Aorta (tissue), 5 donors: ENCODE data around the gene IQGAP2. TPM values are rescaled to one million over a fixed set of nuclear protein-coding genes. Genes with fewer than 3 reads are reported as not detected.
"Not testable (repeated sequence)": the region's sequence is repeated elsewhere in the genome, so short reads cannot be mapped to it uniquely, and the experiment has no call there.

ENCODE experiments used
- ATAC-seq: fragments of 200-7000 bp; cut with Tn5 transposase; one replicate; pipeline ENCODE4 v1.9.1; 2022; ENCODE audit warnings: moderate library complexity; ENCODE audit not compliant: low FRiP score
- DNase-seq, 2 donors: peaks; one replicate each; pipeline ENCODE4 v3.0.0-alpha.2; 2020
- H3K27ac ChIP-seq, 2 donors: one replicate each; pipeline ENCODE4 v1.5.1; 2013; ENCODE audit warnings: low read length in 2 of 2, mild to moderate bottlenecking in 2 of 2, moderate library complexity in 2 of 2, control low read depth in 1 of 2, inconsistent platforms in 1 of 2, low read depth in 1 of 2
- H3K27me3 ChIP-seq, 2 donors: one replicate each; pipeline ENCODE4 v1.6.1; 2013; ENCODE audit warnings: control low read depth in 1 of 2, low read length in 1 of 2, mild to moderate bottlenecking in 1 of 2, moderate library complexity in 1 of 2; ENCODE audit not compliant: insufficient read depth in 2 of 2, control insufficient read depth in 1 of 2
- H3K36me3 ChIP-seq, 2 donors: one replicate each; pipeline ENCODE4 v1.6.1; 2013; ENCODE audit warnings: control low read depth in 1 of 2, low read length in 1 of 2, mild to moderate bottlenecking in 1 of 2; ENCODE audit not compliant: insufficient read depth in 2 of 2, control insufficient read depth in 1 of 2
- H3K4me1 ChIP-seq, 2 donors: one replicate each; pipeline ENCODE4 v1.6.1; 2013; ENCODE audit warnings: low read length in 2 of 2, control low read depth in 1 of 2, mild to moderate bottlenecking in 1 of 2, moderate library complexity in 1 of 2; ENCODE audit not compliant: insufficient read depth in 2 of 2, control insufficient read depth in 1 of 2
- H3K4me3 ChIP-seq, 2 donors: one replicate each; pipeline ENCODE4 v1.5.1; 2013; ENCODE audit warnings: low read length in 2 of 2, control low read depth in 1 of 2, mild to moderate bottlenecking in 1 of 2
- H3K9me3 ChIP-seq: one replicate; pipeline ENCODE4 v1.6.1; 2013; ENCODE audit warnings: mild to moderate bottlenecking, low read length; ENCODE audit not compliant: control insufficient read depth
- whole genome bisulfite sequencing, 2 donors: extraction: QIAGEN DNeasy Blood & Tissue Kit; methylation state at CpG; one replicate each; pipeline ENCODE4 v1.1.7; 2013; 5-methylcytosine and 5-hydroxymethylcytosine counted together
- intact Hi-C, 2 donors: fragments of 100-400 bp; cut with DNase I; formaldehyde crosslinking; loops; one replicate each; pipeline versions ENCODE4 v1.14.2 to v1.15.0; 2022
- polyA plus RNA-seq, 2 donors: library from polyadenylated mRNA; stranded (reverse); fragments of 200-250 nt; gene quantifications; one replicate each; pipeline ENCODE4 v1.2.3, GENCODE V29; 2013
- total RNA-seq, 2 donors: library from RNA; stranded (reverse); fragmentation: NEBNext Ultra II Directional; extraction: Animal tissue kit (Norgen Biotek cat#: 25700); gene quantifications; one replicate each; pipeline ENCODE4 v1.2.1, GENCODE V29; 2021
- donor health status: healthy with polysubstance abuse.
- donor health status: Bipolar disorder and iron deficiency.
- donor health status: DM: no; HTN: no; CAD: no.
- donor health status: DM: no; HTN: no; CAD: no.
- donor health status: DM: yes; HTN: yes; CAD: no.

IQGAP2 gene
- total and polyA plus RNA-seq, 4 donors, result 2.6 to 40.2 (median 20.4) TPM

DNA sequence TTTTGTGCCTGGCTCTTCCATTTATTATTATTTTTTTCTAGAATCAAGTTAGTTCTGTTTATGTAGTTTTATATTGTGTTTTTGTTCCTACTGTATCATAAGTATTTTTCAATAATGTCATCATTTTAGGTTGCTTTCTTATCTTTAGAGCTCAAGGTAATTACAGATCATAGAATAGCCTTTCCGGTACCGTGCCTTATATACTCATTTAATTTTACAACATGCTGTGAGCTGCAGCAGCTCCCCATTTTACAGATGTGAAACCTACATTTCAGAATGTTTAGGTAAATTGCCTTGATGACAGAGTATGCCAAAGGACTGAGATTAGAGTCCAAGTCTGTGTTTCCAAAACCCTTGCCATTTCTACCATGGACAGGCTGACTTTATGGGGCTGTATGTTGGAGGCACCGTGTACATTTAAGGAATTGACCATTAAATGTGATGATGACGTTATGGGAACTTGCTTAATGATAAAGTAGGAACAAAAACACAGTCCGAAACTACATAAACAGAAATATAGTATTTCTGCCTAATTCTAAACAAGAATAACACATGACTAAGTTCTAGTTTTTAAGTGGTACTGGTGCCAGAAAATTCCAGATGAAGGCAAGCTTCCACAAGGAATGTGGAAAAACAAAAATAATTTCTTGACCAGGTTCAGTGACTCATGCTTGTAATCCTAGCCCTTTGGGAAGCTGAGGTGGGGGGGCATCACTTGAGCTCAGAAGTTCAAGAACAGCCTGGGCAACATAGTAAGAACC lies 97.7 kb downstream of the IQGAP2 start:
- H3K36me3 ChIP-seq, result no peaks in the 10 kb centered on the region
- DNase-seq (no peak), ATAC-seq (no peak)
- WGBS, 2 donors, result 24 to 32% methylated on average over 5 of the region's 5 CpGs
- H3K27ac ChIP-seq, result no peak overlapping the region
- H3K27me3 ChIP-seq, result peaks cover 0 to 2% of the 10 kb centered on the region in 2 donors
- H3K4me1 ChIP-seq, result no peaks in the 10 kb centered on the region
- H3K4me3 ChIP-seq, result no peak overlapping the region
- intact Hi-C loops, result no loop called here
- no peaks in the 10 kb centered on the region for H3K9me3 ChIP-seq

DNA sequence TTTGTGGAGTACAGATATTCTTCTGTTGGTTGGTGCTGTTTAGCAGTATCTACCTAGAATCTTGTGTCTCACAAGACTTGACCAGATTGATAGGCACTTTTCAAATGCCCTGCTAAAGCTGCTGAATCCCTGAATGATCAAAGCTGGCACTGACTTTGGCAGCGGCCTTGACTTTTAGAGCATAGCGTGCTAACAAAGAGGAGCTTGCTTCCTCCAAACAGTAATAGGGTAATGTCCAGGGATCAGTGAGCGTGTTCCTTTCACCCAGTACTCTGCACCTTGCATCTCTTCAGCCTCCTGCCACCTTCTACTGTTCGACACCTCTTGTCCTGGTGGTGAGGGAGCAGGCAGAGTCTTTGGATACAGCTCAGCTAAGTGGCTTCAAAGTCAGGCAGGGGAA lies 100.8 kb downstream of the IQGAP2 start:
- H3K9me3 ChIP-seq, result no peaks in the 10 kb centered on the region
- no peak overlapping the region for H3K27ac ChIP-seq
- no peaks in the 10 kb centered on the region for H3K36me3 ChIP-seq
- no peak for ATAC-seq
- no peaks in the 10 kb centered on the region for H3K4me1 ChIP-seq
- 95 to 96% methylated on average over 4 of the region's 4 CpGs for WGBS, 2 donors
- intact Hi-C loops, result no loop called here
- DNase-seq, result no peak
- H3K27me3 ChIP-seq, result no peaks in the 10 kb centered on the region
- H3K4me3 ChIP-seq, result no peak overlapping the region

DNA sequence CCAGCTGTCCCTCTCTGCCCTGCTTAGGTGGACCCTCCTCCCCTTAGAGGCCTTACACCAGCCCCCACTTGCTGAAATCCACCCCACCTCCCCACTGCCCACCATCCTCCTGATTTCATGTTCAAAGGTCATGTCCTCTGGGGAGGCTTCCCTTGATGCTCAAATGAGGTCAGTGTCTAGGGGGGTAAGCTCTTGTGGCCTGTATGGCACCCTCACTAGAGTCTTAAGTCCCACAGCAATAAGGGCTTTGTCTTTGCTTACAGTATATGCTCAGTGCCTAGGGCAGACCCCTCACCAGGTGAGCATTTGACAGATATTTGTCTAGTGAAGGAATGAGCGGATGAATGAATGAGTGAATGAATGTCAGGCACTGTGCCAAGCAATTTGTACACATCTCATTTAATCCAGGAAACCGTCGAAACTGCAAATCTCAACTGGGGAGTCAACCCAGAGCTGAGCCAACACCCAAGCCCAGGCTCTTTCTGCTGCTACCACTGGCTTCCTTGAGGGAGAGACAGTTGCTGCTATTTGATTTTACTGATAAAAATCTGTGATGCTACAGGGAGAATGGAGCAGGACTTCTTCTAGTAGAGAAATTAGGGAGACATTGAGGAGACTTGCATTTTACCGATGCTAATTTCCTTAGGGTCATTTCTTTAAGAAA lies 101.9 kb downstream of the IQGAP2 start:
- ATAC-seq, result no peak
- intact Hi-C loops, result no loop called here
- DNase-seq, result no peak
- no peaks in the 10 kb centered on the region for H3K9me3 ChIP-seq
- 92 to 94% methylated on average over 4 of the region's 4 CpGs for WGBS, 2 donors
- no peak overlapping the region for H3K27ac ChIP-seq
- H3K27me3 ChIP-seq, result no peaks in the 10 kb centered on the region
- H3K4me1 ChIP-seq, result no peaks in the 10 kb centered on the region
- no peak overlapping the region for H3K4me3 ChIP-seq
- H3K36me3 ChIP-seq, result no peaks in the 10 kb centered on the region

DNA sequence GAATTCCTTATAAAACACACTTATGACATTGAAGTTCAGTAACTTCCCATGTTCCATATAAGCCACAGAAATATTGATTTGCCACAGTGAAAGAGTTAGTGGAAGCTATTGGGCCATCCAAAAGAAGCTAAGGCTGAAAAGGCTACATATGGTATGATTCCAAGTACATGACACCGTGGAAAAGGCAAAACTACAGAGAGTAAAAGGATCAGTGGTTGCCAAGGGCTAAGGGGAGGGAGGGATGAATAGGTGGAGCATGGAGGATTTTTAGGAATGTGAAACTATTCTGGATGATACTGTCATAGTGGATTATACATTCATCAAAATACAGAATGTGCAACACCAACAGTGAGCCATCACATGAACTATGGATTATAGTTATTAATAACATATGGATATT lies 110.4 kb downstream of the IQGAP2 start:
- Histone ChIP-seq H3K4me1 (no peaks in the 10 kb centered on the region), H3K36me3 (no peaks in the 10 kb centered on the region), H3K9me3 (no peaks in the 10 kb centered on the region), H3K27ac (no peak overlapping the region), H3K27me3 (peaks cover 0 to 1% of the 10 kb centered on the region in 2 donors), H3K4me3 (no peak overlapping the region)
- 8 to 10% methylated on average over 1 of the region's 1 CpG for WGBS, 2 donors
- intact Hi-C loops, result no loop called here
- no peak for ATAC-seq
- no peak for DNase-seq

DNA sequence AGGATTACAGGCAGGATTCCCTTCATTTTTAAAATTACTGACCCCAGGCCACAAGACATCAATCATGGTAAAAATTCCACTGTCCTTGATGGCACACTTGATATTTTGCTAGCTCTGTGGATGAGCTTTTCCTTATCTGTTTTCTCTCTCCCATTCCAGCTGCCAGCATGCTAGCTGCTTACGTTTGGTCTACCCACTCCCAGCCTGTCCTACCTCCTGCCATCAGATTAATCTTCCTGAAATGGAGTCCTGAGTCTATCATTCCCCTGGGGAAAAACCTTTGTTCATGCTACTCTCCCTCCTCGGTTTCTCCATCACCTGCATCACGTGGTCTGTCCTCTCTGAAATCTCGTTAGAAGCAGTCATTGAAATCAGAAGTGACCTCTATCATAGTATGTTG lies 111.2 kb downstream of the IQGAP2 start:
- ATAC-seq, result no peak
- 70 to 88% methylated on average over 4 of the region's 4 CpGs for WGBS, 2 donors
- Histone ChIP-seq H3K4me1 (no peaks in the 10 kb centered on the region), H3K27me3 (peaks cover 0 to 1% of the 10 kb centered on the region in 2 donors), H3K9me3 (no peaks in the 10 kb centered on the region), H3K4me3 (no peak overlapping the region), H3K27ac (no peak overlapping the region), H3K36me3 (no peaks in the 10 kb centered on the region)
- DNase-seq, result no peak
- intact Hi-C loops, result no loop called here

DNA sequence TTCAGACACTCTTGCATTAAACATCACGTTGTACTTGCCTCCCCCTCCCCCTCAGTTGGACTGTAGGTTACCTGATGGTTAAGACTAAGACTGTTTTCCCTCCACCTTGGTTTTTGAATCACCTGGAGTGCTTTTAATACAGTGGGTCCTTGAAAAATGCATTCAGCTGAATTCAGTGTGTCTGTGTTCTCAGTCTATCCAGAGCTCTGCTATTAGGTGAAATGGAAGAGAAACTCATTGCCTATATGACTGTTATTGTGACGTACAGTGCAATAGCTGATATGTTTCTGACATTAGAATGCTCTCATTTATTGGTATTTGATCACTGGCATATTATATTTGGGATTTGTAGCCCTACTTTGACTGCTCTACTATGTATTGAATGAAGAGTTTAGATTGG lies 111.6 kb downstream of the IQGAP2 start:
- Histone ChIP-seq H3K36me3 (no peaks in the 10 kb centered on the region), H3K4me1 (no peaks in the 10 kb centered on the region), H3K4me3 (no peak overlapping the region), H3K9me3 (no peaks in the 10 kb centered on the region), H3K27me3 (peaks cover 0 to 1% of the 10 kb centered on the region in 2 donors), H3K27ac (no peak overlapping the region)
- ATAC-seq, result no peak
- intact Hi-C loops, result no loop called here
- WGBS, 2 donors, result 75 to 82% methylated on average over 2 of the region's 2 CpGs
- no peak for DNase-seq

DNA sequence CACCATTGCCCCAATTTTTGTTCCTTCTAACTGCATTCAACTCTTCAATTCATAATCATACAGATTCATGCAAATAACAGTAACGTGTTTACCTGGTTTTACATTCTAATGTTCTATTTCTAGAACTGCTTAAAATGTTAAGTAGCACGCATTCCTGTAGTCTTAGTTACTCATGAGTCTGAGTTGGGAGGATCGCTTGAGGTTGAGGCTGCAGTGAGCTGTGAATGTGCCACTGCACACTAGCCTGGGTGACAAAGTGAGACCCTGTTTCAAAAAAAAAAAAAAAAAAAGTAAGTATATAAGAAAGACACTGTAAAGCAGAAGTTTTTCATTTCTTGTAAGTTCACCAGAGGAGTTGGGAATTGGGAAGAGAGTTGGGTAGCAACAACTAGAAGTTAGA lies 114.2 kb downstream of the IQGAP2 start:
- 91 to 94% methylated on average over 3 of the region's 3 CpGs for WGBS, 2 donors

DNA sequence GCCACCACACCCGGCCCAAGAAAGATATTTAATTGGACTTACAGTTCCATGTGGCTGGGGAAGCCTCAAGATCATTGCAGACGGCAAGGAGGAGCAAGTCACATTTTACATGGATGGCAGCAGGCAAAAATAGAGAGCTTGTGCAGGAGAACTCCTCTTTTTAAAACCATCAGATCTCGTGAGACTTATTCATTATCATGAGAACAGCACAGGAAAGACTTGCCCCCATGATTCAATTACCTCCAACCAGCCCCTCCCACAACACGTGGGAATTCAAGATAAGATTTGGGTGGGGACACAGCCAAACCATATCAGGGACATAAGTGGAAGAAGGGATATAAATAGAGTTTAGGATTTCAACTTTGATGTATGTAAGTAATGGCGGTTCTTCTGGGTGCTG lies 115.2 kb downstream of the IQGAP2 start:
- WGBS, 2 donors, result 71 to 75% methylated on average over 5 of the region's 5 CpGs
- H3K27ac ChIP-seq, DNase-seq, ATAC-seq, H3K9me3 ChIP-seq, intact Hi-C loops, H3K4me3 ChIP-seq, H3K36me3 ChIP-seq, H3K4me1 ChIP-seq, H3K27me3 ChIP-seq: not testable (repeated sequence)

More for the DNA sequence above, 114.2 kb downstream of the IQGAP2 start:
- ATAC-seq (no peak), DNase-seq (no peak)
- Histone ChIP-seq H3K27ac (no peak overlapping the region), H3K9me3 (peaks cover 2% of the 10 kb centered on the region), H3K27me3 (peaks cover 0 to 1% of the 10 kb centered on the region in 2 donors), H3K4me1 (no peaks in the 10 kb centered on the region), H3K4me3 (no peak overlapping the region), H3K36me3 (no peaks in the 10 kb centered on the region)
- intact Hi-C loops, result no loop called here

DNA sequence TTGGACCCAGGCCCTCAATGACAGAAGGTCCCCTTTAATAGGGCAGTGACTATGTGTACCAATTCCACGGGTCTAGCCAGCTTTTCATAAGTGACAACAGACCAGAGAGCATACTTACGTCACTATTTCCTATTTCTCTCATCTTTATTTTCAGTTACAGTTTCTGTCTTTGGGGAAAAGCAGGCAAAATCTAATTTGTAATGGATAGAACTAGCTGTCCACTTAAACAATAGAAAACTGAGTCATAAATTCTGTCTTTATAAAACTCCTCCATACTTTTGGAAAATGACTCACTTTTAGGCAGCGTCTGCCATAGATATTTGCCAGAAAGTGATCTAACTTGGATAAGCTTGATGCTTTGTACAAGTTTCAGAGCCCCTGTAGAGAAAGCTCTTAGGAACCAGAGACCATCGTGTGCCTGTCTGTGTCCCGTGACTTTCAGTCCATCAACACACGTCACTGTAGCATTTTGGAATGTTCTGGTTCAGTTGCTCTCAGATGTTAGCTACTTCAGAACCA lies 118.2 kb downstream of the IQGAP2 start:
- DNase-seq (no peak), ATAC-seq (no peak)
- Histone ChIP-seq H3K4me1 (no peaks in the 10 kb centered on the region), H3K27ac (no peak overlapping the region), H3K4me3 (no peak overlapping the region), H3K27me3 (no peaks in the 10 kb centered on the region), H3K36me3 (no peaks in the 10 kb centered on the region), H3K9me3 (peaks cover 2% of the 10 kb centered on the region)
- 6 to 8% methylated on average over 6 of the region's 6 CpGs for WGBS, 2 donors
- intact Hi-C loops, result no loop called here
